IPS-18c (cell line): Measurements from ENCODE around the gene TTC34.

ENCODE experiments used
- H3K4me3 ChIP-seq: 2 replicates; pipeline ENCODE4 v1.7.0; 2013; ENCODE audit warnings: low read depth, mild to moderate bottlenecking, low read length, moderate library complexity; ENCODE audit not compliant: insufficient read depth
- H3K9me3 ChIP-seq: one replicate; pipeline ENCODE4 v1.6.1; 2013; ENCODE audit warnings: mild to moderate bottlenecking, low read length, moderate library complexity; ENCODE audit not compliant: control insufficient read depth, insufficient read depth

The TTC34 gene

GRCh38 chr1:2614145-2614544 lies 187.3 kb downstream of the TTC34 start:
- H3K4me3 ChIP-seq: no peak overlapping the region
- H3K9me3 ChIP-seq: peaks cover 2% of the 10 kb centered on the region

DNA sequence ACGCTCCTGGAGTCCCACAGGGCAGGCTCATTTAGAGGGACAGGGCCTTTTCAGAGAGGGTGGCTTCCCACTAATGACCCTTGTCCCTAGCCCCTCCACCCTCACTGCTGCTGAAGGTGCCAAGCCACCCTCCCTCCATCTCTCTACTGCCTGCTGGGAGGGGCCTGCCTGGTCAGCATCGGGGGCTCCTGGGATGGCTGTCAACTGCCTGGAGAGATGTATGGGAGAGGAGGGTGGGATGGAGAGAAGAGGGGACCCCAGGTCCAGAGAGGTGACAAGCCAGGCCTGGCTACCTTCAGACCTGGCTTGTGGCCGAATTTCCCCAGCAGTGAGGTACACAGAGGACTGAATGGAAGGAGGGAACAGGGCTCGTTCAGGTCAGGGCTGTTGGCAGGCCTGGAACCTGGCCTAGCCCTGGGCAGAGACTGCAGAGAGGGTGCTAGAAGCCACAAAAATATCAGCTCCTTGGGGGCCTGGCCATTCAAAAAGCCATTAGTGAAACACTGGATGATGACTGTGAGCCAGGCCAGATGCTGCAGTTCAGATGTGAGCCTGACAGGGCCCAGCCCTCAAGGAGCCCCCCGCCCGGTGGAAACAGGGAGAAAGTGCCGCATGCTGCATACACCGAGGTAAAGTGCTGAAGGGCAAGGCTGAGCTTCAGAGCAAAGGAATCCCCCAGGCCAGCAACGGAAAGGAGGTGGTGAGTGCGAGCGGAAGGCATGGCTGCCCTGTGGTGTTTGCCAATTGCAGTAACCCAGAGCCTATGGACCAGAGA lies 188.7 kb downstream of the TTC34 start:
- Histone ChIP-seq H3K4me3 (no peak overlapping the region), H3K9me3 (peaks cover 2% of the 10 kb centered on the region)

GRCh38 chr1:2611621-2612437 lies 189.7 kb downstream of the TTC34 start:
- H3K9me3 ChIP-seq: peaks cover 2% of the 10 kb centered on the region
- H3K4me3 ChIP-seq: no peak overlapping the region

DNA sequence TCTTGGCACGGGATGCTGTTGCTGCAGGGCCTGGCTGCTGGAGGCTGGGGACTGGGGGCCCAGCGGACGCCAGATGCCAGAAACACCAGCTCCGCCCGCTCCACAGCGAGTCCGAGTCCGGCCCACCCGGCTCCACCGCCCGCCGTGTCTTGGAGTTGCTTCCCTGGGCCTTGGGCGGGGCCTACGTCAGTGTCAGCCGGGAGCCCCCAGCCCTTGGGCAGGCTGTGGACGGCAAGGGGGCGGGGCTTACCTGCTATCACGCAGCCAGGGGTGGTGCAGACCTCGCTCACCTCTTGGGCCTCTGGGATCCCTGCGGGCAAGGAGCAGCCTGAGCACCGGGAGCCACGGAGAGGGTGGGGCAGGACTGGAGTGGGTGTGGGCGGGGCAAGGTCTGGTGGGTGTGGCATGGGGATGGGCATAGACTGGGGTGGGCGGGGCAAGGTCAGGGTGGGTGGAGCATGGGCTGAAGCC lies 190.4 kb downstream of the TTC34 start:
- Histone ChIP-seq H3K9me3 (peaks cover 2% of the 10 kb centered on the region), H3K4me3 (no peak overlapping the region; the same call in 1 of the 2 replicates)

GRCh38 chr1:2610036-2610959 lies 191.2 kb downstream of the TTC34 start:
- Histone ChIP-seq H3K9me3 (no peaks in the 10 kb centered on the region), H3K4me3 (no peak overlapping the region; the same call in 1 of the 2 replicates)

- no peaks in the 10 kb centered on the region for H3K9me3 ChIP-seq
Observed at GRCh38 chr1:2609319-2610035, 192.0 kb downstream of the TTC34 start.

GRCh38 chr1:2607641-2608091 lies 193.8 kb downstream of the TTC34 start:
- H3K9me3 ChIP-seq: no peaks in the 10 kb centered on the region
- no peak overlapping the region for H3K4me3 ChIP-seq

More at GRCh38 chr1:2609319-2610035, 192.0 kb downstream of the TTC34 start:
- no peak overlapping the region for H3K4me3 ChIP-seq

GRCh38 chr1:2606881-2607621 lies 194.4 kb downstream of the TTC34 start:
- Histone ChIP-seq H3K9me3 (no peaks in the 10 kb centered on the region), H3K4me3 (no peak overlapping the region)

DNA sequence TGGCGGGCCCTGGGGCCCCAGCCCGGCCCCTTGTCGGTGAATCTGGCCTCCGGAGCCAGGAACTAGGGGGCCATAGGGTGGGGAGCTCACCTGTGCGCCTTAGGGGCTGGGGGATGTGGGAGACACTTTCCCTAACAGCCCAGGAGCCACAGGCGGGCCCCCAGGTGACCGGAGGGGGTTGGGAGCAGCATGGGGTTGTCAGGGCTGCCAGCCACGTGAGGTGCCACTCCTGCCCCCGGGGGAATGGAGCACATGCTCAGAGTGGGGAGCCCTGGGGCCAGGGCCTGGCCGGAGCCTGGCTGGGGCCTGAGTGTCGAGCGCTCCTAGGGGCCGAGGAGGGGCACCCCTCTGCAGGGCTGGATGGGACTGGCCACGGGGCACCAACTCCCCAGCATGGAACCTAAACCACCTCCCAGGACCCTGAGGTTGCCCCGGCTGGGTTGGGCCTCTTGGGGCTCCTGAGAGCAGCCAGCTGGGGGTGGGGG lies 195.1 kb downstream of the TTC34 start:
- H3K9me3 ChIP-seq: no peaks in the 10 kb centered on the region

GRCh38 chr1:2605509-2606395 lies 195.7 kb downstream of the TTC34 start:
- H3K9me3 ChIP-seq: no peaks in the 10 kb centered on the region
- H3K4me3 ChIP-seq: no peak overlapping the region

More for the DNA sequence above, 195.1 kb downstream of the TTC34 start:
- no peak overlapping the region for H3K4me3 ChIP-seq

GRCh38 chr1:2604844-2605508 lies 196.5 kb downstream of the TTC34 start:
- Histone ChIP-seq H3K4me3 (no peak overlapping the region), H3K9me3 (no peaks in the 10 kb centered on the region)

GRCh38 chr1:2604156-2604843 lies 197.2 kb downstream of the TTC34 start:
- no peaks in the 10 kb centered on the region for H3K9me3 ChIP-seq
- no peak overlapping the region for H3K4me3 ChIP-seq

DNA sequence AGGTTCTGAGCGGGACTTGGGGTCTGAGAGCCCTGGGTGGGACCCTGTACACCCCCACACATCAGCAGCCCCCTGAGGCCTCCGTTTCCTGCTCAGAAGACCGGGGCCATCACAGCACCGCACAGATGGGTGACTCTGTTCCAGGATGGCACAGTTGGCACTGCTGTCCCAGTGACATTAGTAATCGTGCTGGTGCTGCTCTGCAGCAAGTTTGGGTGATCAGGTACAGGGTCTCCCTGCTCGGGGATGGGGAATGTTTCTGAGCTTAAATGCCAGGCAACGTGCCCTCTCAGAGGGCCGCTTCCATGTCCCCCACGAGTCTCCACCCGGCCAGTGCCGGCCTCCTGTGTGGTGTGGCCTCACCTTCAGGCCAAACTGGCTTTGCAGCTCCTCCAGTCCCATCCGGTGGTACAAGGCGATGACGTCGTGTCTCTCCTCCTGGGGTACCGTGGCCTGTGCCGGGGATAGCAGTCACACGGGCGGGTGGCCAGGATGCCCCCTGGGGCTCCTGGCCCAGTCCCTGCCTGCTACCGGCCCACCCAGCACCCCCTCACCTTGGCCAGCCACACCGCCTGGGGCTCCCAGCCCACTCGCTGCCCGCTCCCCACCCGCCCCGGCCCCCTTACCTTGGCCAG lies 197.9 kb downstream of the TTC34 start:
- Histone ChIP-seq H3K9me3 (no peaks in the 10 kb centered on the region), H3K4me3 (no peak overlapping the region)
